ENCODE results near the gene FBLIM1.

The FBLIM1 gene

GRCh38 chr1:15755021-15755645 lies 3.5 kb upstream of the FBLIM1 start:
- DNase-seq (ENCODE audit: low read depth), result no peak
- TF ChIP-seq CTCF (IDR thresholded peaks at IDR 0.05; ENCODE audit: low read depth, low read length, missing control alignments), result no peak
- no peak overlapping the region for H3K4me3 ChIP-seq (ENCODE audit: low read depth, low read length)

DNA sequence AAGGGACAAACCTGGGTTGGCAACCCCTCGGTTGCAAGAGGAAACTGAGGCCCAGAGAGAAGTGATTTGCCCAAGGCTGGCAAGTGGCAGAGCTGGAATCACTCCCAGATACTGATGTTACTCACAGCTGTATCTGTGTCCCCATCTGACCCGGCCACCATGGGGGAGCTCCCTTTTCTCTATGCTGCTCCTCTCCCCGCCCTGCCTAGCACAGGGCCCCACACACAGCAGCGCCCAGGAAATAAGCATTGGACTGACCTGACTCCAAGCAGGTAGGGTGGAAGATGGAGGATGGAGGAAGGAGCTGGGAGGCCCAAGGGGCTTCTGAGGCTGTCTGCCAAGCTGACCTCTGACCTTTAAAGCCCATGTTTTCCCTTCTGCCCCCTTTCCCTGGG lies 3.0 kb upstream of the FBLIM1 start:
- no peak overlapping the region for H3K4me3 ChIP-seq (ENCODE audit: low read depth, low read length)
- TF ChIP-seq CTCF (IDR thresholded peaks at IDR 0.05; ENCODE audit: low read depth, low read length, missing control alignments), result no peak
- DNase-seq (ENCODE audit: low read depth), result no peak

DNA sequence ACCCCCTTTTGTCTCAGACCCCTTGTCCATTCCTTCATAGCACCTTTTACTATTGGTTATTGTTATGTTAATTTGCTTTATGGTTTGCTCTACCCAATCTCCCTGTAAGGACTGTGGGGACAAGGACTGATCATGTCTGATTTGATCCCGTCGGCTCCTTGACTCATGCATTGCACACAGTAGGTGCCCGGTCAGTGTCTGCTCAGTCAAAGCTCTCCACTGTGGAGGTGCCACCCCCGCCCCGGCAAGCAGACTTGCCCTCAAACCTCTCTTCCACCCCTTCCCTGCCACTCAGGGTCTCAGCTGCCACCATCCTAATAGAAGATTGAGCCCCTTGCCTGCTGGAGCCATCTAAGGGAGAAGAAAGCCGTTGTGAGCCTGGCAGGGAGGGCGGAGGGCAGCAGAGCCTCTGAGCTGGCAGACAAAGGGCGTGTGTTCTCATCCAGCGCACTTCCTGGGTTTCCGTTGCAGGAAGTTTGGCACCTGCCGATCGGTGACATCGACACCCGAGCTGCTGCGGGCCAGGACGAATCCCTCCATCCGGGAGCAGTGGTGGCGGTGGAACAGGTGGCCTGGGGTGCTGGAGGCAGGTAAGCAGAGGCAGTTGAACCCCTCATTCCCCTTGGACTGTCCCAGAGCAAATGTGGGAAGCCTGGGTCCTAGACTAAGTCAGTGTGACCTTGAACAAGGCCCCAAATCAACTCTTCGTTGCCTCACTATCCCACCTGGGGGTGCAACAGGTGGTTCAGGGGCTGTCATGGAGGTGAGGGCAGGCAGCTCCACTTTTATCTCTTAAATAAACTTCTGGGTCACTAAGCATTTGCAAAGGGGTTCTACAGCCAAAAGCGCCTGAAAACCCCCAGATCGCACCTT lies 2.2 kb upstream of the FBLIM1 start:
- DNase-seq (ENCODE audit: low read depth), result no peak
- no peak for TF ChIP-seq CTCF (IDR thresholded peaks at IDR 0.05; ENCODE audit: low read depth, low read length, missing control alignments)

DNA sequence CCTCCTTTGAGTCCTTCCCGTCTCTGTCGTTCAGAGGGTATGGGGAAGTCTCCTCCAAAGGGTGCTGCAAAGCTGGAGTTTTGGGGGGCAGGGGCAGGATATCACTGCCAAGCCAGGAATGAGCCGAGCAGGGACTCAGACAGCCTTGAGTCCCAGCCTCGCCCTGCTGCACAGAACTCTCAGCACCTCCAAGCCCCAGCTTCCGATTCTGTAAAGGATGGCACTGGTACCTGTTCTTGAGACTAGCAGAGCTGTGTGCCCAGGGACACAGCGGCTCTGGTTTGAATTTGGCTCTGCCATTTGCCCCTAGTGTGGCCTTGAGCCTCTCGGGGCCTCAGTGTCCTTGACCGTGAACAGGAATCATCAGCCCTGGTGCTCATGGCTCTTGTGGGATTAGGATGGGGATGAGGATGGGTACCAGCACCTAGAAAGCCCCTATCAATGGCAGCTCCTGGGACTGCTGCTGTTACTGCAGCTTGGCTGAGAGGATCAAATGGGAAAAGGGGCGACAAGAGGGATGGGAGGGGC lies 1.5 kb upstream of the FBLIM1 start:
- no peak for DNase-seq (ENCODE audit: low read depth)
- no peak for TF ChIP-seq CTCF (IDR thresholded peaks at IDR 0.05; ENCODE audit: low read depth, low read length, missing control alignments)
- H3K4me3 ChIP-seq (ENCODE audit: low read depth, low read length), result no peak overlapping the region

More for the DNA sequence above, 2.2 kb upstream of the FBLIM1 start:
- no peak overlapping the region for H3K4me3 ChIP-seq (ENCODE audit: low read depth, low read length)

GRCh38 chr1:15757575-15758342 lies 836 bp upstream of the FBLIM1 start:
- H3K4me3 ChIP-seq (ENCODE audit: low read depth, low read length), result no peak overlapping the region
- no peak for DNase-seq (ENCODE audit: low read depth)
- no peak for TF ChIP-seq CTCF (IDR thresholded peaks at IDR 0.05; ENCODE audit: low read depth, low read length, missing control alignments)

DNA sequence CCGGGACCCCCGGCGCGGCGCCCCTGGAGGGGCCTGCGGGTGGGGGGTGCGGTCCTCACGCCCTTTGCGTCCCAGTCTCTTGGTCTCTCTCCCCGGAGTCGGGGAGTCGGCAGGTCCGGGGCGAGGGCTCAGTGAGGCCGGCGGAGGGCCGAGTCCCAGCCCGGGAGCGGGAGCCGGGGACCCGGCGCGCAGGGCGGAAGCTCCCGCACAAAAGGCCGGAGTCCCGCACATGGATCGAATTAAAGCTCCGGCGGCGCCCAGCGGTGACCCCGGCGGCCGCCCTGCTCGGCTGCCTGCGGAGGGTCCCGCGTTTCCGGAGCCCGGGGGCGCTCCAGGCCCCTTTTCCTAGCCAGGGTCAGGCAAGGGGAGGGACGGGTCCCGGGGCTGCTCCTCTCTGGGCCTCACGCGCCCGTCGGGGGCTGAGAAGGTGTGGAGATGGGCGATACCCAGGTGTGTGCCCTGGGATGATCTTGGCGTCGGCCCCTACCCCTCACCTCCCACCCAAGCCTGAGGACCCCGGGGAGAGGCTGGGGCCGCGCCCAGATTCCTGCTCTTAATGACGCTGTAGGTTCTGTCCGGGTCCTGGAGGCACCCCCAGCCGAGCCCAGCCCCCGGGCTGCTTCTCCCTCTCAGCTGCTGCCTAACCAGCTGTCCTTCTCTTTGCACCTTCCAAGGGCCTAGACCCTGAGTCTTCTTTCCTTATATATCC lies 512 bp downstream of the FBLIM1 start:
- TF ChIP-seq CTCF (IDR thresholded peaks at IDR 0.05; ENCODE audit: low read depth, low read length, missing control alignments), result no peak
- H3K4me3 ChIP-seq (ENCODE audit: low read depth, low read length), result no peak overlapping the region
- DNase-seq (ENCODE audit: low read depth), result no peak
